Mucosa of stomach (tissue), 1 donor: Measurements from ENCODE around the gene SRPK2.
"Not testable (repeated sequence)": the region's sequence is repeated elsewhere in the genome, so short reads cannot be mapped to it uniquely, and the experiment has no call there.

Experiments
- H3K27me3 ChIP-seq: one replicate; pipeline ENCODE4 v1.7.0; 2013; ENCODE audit warnings: mild to moderate bottlenecking, low read length; ENCODE audit not compliant: control insufficient read depth, insufficient read depth
- H3K36me3 ChIP-seq: one replicate; pipeline ENCODE4 v1.7.0; 2013; ENCODE audit warnings: low read length; ENCODE audit not compliant: control insufficient read depth, insufficient read depth
- H3K4me1 ChIP-seq: one replicate; pipeline ENCODE4 v1.7.0; 2013; ENCODE audit warnings: mild to moderate bottlenecking, low read length; ENCODE audit not compliant: control insufficient read depth, insufficient read depth
- H3K4me3 ChIP-seq: one replicate; pipeline ENCODE4 v1.7.0; 2013; ENCODE audit warnings: low read length
- H3K9ac ChIP-seq: one replicate; pipeline ENCODE4 v1.7.0; 2013; ENCODE audit warnings: mild to moderate bottlenecking, low read length, moderate library complexity
- H3K9me3 ChIP-seq: one replicate; pipeline ENCODE4 v1.7.0; 2013; ENCODE audit warnings: mild to moderate bottlenecking, low read length, moderate library complexity; ENCODE audit not compliant: control insufficient read depth
- donor health status: Pancreatic carcinoma.

Gene SRPK2

GRCh38 chr7:105241198-105241597, 147.5 kb downstream of the SRPK2 start:
- Histone ChIP-seq H3K27me3 (no peaks in the 10 kb centered on the region), H3K4me3 (no peak overlapping the region), H3K4me1 (no peaks in the 10 kb centered on the region), H3K9ac (no peak overlapping the region), H3K36me3 (no peaks in the 10 kb centered on the region), H3K9me3 (no peaks in the 10 kb centered on the region)

DNA sequence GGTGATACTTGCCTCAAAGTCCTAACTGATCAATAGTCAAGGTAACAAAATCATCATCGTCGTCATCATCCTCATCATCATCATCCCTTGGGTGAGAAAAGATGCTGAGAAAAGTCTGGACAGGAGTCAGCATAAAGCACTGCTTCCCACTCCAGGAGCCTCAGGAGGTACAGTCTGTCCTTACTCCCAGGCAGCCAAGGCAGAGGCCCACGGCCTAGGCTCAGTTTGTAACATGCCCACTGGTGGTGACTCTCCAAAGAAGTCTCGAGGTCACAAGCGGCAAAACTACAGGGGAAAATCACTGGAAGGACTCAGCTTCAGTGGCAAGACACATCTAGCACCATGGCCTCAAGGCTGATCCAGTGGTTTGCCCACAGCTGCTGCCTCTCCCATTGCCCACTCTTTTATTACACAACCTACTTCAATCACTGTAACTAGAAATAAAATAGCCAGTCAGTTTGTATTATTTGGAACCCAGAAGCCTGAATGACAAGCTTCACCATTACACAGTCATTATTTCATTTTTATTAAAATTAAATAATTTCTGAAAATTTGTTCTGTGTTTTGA, 150.4 kb downstream of the SRPK2 start:
- no peaks in the 10 kb centered on the region for H3K27me3 ChIP-seq
- no peaks in the 10 kb centered on the region for H3K9me3 ChIP-seq
- H3K4me1 ChIP-seq: no peaks in the 10 kb centered on the region
- no peak overlapping the region for H3K4me3 ChIP-seq
- H3K36me3 ChIP-seq: no peaks in the 10 kb centered on the region
- no peak overlapping the region for H3K9ac ChIP-seq

GRCh38 chr7:105234886-105235285, 153.8 kb downstream of the SRPK2 start:
- H3K27me3 ChIP-seq: no peaks in the 10 kb centered on the region
- no peaks in the 10 kb centered on the region for H3K9me3 ChIP-seq
- no peaks in the 10 kb centered on the region for H3K4me1 ChIP-seq

DNA sequence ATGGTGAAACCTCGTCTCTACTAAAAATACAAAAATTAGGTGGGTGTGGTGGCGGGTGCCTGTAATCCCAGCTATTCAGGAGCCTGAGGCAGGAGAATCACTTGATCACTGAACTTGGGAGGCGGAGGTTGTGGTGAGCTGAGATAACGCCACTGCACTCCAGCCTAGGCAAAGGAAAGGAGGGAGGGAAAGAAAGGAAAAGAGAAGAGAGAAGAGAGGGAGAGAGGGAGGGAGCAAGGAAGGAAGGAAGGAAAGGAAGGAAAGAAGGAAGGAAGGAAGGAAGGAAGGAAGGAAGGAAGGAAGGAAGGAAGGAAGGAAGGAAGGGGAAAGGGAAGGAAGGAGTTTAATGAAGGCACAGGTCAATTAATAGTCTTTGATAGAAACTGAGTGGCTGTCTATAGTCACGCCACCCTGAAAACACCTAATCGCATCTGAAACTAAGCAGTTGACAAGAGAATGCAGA, 155.9 kb downstream of the SRPK2 start:
- H3K4me1 ChIP-seq, H3K9me3 ChIP-seq, H3K36me3 ChIP-seq, H3K4me3 ChIP-seq, H3K9ac ChIP-seq, H3K27me3 ChIP-seq: not testable (repeated sequence)

More at GRCh38 chr7:105234886-105235285, 153.8 kb downstream of the SRPK2 start:
- Histone ChIP-seq H3K36me3 (no peaks in the 10 kb centered on the region), H3K9ac (no peak overlapping the region), H3K4me3 (no peak overlapping the region)

GRCh38 chr7:105230486-105230885, 158.2 kb downstream of the SRPK2 start:
- H3K4me1 ChIP-seq: peaks cover under 1% of the 10 kb centered on the region
- no peaks in the 10 kb centered on the region for H3K27me3 ChIP-seq
- no peaks in the 10 kb centered on the region for H3K9me3 ChIP-seq
- H3K36me3 ChIP-seq: no peaks in the 10 kb centered on the region
- H3K9ac ChIP-seq: no peak overlapping the region
- H3K4me3 ChIP-seq: no peak overlapping the region

DNA sequence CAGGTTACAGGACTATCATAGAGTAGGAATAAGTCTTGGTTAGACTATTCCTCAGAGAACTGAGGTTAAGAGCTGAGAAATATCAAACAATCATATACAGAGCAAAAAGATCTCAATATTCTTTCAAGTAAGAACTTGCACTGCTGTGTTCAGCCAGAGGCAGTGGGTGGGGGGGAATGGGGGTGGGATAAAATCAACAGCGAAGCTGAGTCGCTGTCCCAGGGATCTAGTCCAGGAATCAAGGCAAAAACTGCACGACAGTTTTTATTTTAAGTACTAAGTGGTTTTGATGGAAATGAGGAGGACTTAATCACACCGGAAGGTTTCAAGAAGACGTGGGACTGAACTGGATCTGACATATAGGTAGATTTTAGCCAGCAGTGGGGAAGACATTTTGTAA, 159.1 kb downstream of the SRPK2 start:
- no peak overlapping the region for H3K9ac ChIP-seq
- H3K36me3 ChIP-seq: no peaks in the 10 kb centered on the region
- no peak overlapping the region for H3K4me3 ChIP-seq
- no peaks in the 10 kb centered on the region for H3K9me3 ChIP-seq
- H3K27me3 ChIP-seq: no peaks in the 10 kb centered on the region
- H3K4me1 ChIP-seq: peaks cover 5% of the 10 kb centered on the region

DNA sequence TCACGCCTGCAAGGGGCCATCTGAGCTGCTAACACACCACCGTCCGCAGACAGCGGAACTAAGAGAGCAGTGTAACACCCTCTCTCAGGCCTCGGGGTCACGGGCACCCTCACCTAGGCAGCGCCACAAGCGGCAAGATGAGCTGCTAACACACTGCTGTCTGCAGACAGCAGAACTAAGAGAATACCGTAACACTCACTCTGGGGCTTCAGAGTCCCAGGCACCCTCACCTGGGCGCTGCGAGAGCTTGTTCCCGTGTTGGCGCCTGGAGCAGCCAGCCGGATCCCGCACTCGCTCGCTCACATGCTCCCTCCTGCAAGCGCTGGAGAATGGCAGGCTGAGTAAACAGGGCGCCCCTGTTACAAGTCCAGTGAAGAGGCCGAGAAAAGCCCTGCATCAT, 160.2 kb downstream of the SRPK2 start:
- H3K4me1 ChIP-seq: peaks cover 5% of the 10 kb centered on the region
- no peak overlapping the region for H3K4me3 ChIP-seq
- no peaks in the 10 kb centered on the region for H3K9me3 ChIP-seq
- H3K36me3 ChIP-seq: no peaks in the 10 kb centered on the region
- no peak overlapping the region for H3K9ac ChIP-seq
- H3K27me3 ChIP-seq: no peaks in the 10 kb centered on the region

DNA sequence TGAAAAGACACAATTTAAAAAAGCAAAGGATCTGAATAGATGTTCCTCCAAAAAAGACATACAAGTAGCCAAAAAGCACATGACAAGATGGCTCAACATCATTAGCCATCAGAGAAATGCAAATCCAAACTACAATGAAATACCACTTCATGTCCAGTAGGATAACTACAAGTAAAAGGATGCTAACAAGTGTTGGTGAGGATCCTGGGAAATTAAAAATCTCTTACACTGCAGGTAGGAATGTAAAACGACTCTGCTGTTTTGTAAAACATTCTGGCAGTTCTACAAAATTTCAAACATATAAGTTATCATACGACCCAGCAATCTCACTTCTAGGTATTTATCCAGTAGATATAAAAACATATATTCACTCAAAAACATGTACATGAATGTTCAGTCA, 161.3 kb downstream of the SRPK2 start:
- Histone ChIP-seq H3K27me3 (no peaks in the 10 kb centered on the region), H3K4me3 (no peak overlapping the region), H3K9ac (no peak overlapping the region), H3K36me3 (no peaks in the 10 kb centered on the region), H3K4me1 (peaks cover 5% of the 10 kb centered on the region), H3K9me3 (no peaks in the 10 kb centered on the region)

DNA sequence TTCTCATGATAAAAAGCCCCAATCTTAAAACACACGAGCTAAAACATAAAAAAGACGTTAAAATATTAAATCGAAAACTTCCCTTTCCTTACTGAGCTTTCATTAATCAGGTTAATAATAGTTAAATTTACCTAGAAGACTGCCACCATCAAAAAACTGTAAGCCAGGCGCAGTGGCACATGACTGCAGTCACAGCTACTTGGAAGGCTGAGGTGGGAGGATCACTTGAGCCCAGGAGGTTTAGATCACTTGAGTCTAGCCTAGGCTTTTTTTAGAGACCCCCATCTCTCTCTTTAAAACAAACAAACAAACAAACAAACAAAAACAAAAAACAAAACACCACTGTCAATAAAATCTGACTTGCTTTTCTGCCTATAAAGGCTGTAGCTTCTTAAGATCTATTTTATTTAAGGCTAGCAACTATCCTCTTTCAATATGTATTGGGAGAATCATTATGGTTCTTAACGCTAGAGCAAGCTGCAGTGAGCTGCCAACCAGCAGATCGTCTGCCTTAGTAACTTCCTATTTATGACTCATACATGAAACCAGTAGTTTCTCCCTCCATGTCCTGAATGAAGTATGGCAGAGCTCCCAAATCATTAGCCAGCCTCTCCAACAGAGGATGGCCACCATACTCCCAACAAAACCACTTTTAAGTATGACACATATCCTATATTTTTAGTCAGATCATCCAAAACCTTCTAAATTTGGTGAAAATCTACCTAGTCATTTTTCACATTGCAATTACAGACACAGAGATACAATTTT, 163.7 kb downstream of the SRPK2 start:
- Histone ChIP-seq H3K36me3 (no peaks in the 10 kb centered on the region), H3K4me1 (peaks cover 5% of the 10 kb centered on the region), H3K27me3 (no peaks in the 10 kb centered on the region), H3K9me3 (no peaks in the 10 kb centered on the region), H3K4me3 (no peak overlapping the region), H3K9ac (no peak overlapping the region)

- Histone ChIP-seq H3K4me1 (peaks cover 13% of the 10 kb centered on the region), H3K36me3 (no peaks in the 10 kb centered on the region), H3K4me3 (no peak overlapping the region), H3K9me3 (no peaks in the 10 kb centered on the region), H3K9ac (no peak overlapping the region), H3K27me3 (no peaks in the 10 kb centered on the region)
Observed at GRCh38 chr7:105222953-105223352, 165.8 kb downstream of the SRPK2 start.

- H3K27me3 ChIP-seq: no peaks in the 10 kb centered on the region
- no peaks in the 10 kb centered on the region for H3K9me3 ChIP-seq
- no peaks in the 10 kb centered on the region for H3K36me3 ChIP-seq
- H3K4me1 ChIP-seq: peaks cover 11% of the 10 kb centered on the region
- H3K4me3 ChIP-seq: no peak overlapping the region
- H3K9ac ChIP-seq: no peak overlapping the region
Observed at GRCh38 chr7:105219771-105220160, 169.0 kb downstream of the SRPK2 start.

DNA sequence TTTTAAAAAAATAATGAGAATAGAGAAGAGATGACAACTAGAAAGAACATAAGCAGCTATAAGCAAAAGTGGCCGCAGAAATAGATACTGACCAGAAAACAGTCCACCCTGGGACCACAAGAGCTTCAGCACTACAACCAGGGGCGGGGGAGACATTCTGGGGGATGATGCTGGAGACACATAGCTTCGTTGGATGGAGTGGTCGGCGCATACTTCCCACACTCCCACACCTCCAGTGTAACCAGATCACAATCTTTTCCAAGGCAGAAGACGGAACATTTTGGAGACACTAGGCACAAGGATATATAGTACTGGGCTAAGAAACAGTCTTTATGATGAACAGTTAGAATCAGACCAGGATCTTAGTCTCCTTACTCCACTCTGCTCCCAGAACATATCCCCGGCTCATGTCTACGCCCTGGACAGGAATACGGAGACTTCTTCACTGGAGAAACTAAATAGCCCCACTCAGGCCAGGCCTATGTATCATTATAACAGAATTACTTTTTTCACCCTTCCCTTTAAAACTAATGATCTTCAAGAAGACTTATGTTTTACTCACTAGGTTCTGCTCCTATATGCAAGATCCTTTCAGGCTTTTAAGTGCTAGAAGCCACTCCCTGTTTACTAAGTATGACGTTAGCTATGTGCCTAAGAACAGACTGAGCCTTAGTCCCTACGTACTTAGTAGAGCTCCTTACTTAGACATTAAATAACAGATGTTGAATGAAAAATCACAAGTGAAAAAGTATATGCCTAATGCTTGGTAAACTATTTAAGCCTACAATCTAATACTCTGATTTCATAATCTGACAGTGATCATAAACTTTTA, 169.6 kb downstream of the SRPK2 start:
- Histone ChIP-seq H3K36me3 (no peaks in the 10 kb centered on the region), H3K9ac (no peak overlapping the region), H3K4me3 (no peak overlapping the region), H3K27me3 (no peaks in the 10 kb centered on the region), H3K9me3 (no peaks in the 10 kb centered on the region), H3K4me1 (peaks cover 11% of the 10 kb centered on the region)
